ENCODE data around the gene ANKRD65. TPM values are rescaled to one million over a fixed set of nuclear protein-coding genes. Genes with fewer than 3 reads are reported as not detected.
"Not testable (repeated sequence)": the region's sequence is repeated elsewhere in the genome, so short reads cannot be mapped to it uniquely, and the experiment has no call there.

Gene ANKRD65
- total RNA-seq, 1 donor: 0.54 TPM

GRCh38 chr1:1373815-1374588, 47.1 kb downstream of the ANKRD65 start:
- DNase-seq (ENCODE audit: low read depth in 2 of 3, low spot score in 2 of 3): no peak

DNA sequence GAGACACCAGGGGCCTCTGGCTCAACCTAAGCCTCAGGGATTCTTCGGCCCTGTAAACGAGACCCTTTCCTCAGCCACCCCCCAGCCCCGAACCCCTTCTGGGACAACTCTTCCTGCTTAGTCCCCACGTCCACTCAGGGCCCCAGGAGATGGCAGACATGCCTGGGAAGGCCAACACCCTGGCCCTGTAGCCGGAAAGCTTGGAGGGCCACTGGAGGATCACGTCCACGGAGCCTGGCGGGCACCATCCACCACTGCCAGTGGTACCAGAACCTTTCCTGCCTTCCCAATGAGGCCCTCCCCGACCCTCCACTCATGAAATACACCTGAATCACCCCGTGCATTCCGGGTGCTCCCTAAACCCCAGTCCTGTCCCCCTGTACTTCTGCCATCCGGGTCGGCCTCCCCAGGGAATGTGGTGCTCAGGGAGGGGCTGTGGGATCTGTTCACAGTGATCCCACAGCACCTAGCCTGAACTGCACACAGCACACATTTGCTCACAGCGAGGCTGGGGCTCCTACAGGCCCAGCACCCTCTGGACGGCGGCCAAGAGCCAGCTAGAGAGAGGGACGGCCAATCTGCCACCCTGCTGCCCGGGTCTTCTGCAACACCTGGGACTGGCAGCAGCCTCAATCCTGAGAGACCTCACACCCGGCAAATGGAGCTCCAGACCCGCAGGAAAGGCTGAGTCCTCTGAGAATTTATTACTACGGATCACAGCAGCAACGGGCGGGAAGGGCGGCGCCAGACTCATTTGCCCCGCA, 47.8 kb downstream of the ANKRD65 start:
- no peak for DNase-seq (ENCODE audit: low read depth in 2 of 3, low spot score in 2 of 3)

GRCh38 chr1:1371746-1372711, 49.0 kb downstream of the ANKRD65 start:
- DNase-seq (ENCODE audit: low read depth in 2 of 3, low spot score in 2 of 3): peak; percentile 53 to 66 (median 58)

- peak; percentile 55 to 67 (median 57) for DNase-seq (ENCODE audit: low read depth in 2 of 3, low spot score in 2 of 3)
Measured at GRCh38 chr1:1371364-1371745, 49.7 kb downstream of the ANKRD65 start.

DNA sequence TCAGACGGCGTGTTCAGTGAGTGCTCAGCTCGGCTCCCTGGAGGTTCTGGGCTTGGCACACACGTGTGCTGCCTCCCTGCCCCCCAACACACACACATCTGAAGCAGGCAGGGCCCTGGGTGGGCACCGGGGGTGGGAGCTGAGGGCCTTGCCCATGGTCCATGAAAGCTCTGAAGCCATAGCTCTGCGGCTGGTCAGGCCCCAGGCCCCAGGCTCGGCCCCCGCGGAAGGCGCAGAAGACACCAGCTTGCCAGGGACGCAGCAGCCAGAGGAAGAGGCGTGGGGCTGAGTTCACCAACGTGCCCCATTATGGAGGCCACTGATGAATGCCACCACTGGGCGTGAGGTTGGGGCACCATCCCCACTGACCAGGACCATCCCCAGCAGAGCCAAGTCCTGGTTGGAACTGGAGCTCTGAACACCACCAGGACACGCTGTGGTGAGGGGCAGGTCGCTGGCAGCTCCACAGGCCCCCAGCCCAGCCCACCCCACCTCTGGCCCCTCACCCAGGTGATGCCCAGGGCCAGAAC, 50.2 kb downstream of the ANKRD65 start:
- DNase-seq (ENCODE audit: low read depth in 2 of 3, low spot score in 2 of 3): no peak

DNA sequence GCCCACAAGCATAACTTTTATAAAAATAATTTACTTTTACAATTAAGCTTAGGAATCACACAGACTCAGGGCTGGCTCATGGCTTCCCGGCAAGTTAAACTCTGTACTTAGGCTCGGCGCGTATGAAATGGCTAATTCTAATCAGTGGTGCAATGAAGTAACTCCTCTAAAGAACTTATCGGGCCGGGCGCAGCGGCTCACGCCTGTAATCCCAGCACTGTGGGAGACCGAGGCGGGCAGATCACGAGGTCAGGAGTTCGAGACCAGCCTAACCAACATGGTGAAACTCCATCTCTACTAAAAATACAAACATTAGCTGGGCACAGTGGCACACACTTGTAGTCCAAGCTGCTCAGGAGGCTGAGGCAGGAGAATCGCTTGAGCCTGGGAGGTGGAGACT, 51.0 kb downstream of the ANKRD65 start:
- not testable (repeated sequence) for DNase-seq (ENCODE audit: low read depth in 2 of 3, low spot score in 2 of 3)

Other genes starting within 250 kb of the ANKRD65 start
- 4.3 TPM for gene TTLL10, start 247.4 kb downstream of the ANKRD65 start, total RNA-seq
- gene TNFRSF18, start 214.7 kb downstream of the ANKRD65 start, total RNA-seq: 4.3 TPM
- 4.3 TPM for gene TNFRSF4, start 207.1 kb downstream of the ANKRD65 start, total RNA-seq
- gene SDF4, start 189.3 kb downstream of the ANKRD65 start, total RNA-seq: 67.1 TPM
- gene B3GALT6, start 189.0 kb downstream of the ANKRD65 start, total RNA-seq: 38.5 TPM
- 0.27 TPM for gene C1QTNF12, start 174.6 kb downstream of the ANKRD65 start, total RNA-seq
- 51.4 TPM for gene UBE2J2, start 147.4 kb downstream of the ANKRD65 start, total RNA-seq
- gene SCNN1D, start 140.8 kb downstream of the ANKRD65 start, total RNA-seq: 4.8 TPM
- gene ACAP3, start 113.3 kb downstream of the ANKRD65 start, total RNA-seq: 41.2 TPM
- gene PUSL1, start 112.7 kb downstream of the ANKRD65 start, total RNA-seq: 19.4 TPM
- 150 TPM for gene INTS11, start 96.6 kb downstream of the ANKRD65 start, total RNA-seq
- 26.7 TPM for gene CPTP, start 96.5 kb downstream of the ANKRD65 start, total RNA-seq
- gene TAS1R3, start 90.0 kb downstream of the ANKRD65 start, total RNA-seq: 0.54 TPM
- 52.5 TPM for gene DVL1, start 71.9 kb downstream of the ANKRD65 start, total RNA-seq
- not detected for gene MXRA8, start 62.7 kb downstream of the ANKRD65 start, total RNA-seq
- 30.2 TPM for gene AURKAIP1, start 46.1 kb downstream of the ANKRD65 start, total RNA-seq
- gene CCNL2, start 21.9 kb downstream of the ANKRD65 start, total RNA-seq: 96.4 TPM
- gene MRPL20, start 14.0 kb downstream of the ANKRD65 start, total RNA-seq: 50.6 TPM
- gene VWA1, start 14.4 kb upstream of the ANKRD65 start, total RNA-seq: 4.8 TPM
- 1.3 TPM for gene ATAD3C, start 28.4 kb upstream of the ANKRD65 start, total RNA-seq
- gene ATAD3B, start 50.5 kb upstream of the ANKRD65 start, total RNA-seq: 15.1 TPM
- 28.8 TPM for gene ATAD3A, start 90.9 kb upstream of the ANKRD65 start, total RNA-seq
- 1.1 TPM for gene TMEM240, start 119.3 kb upstream of the ANKRD65 start, total RNA-seq
- 54.7 TPM for gene SSU72, start 153.6 kb upstream of the ANKRD65 start, total RNA-seq
- gene FNDC10, start 178.9 kb upstream of the ANKRD65 start, total RNA-seq: 3.5 TPM
- gene MIB2, start 194.2 kb upstream of the ANKRD65 start, total RNA-seq: 56.8 TPM
- 1.6 TPM for gene MMP23B, start 210.9 kb upstream of the ANKRD65 start, total RNA-seq
- 10.0 TPM for gene CDK11B, start 237.7 kb upstream of the ANKRD65 start, total RNA-seq

All from hematopoietic multipotent progenitor cell (in vitro differentiated cells).